ENCODE results near the gene GRIN3A.
"Not testable (repeated sequence)": the region's sequence is repeated elsewhere in the genome, so short reads cannot be mapped to it uniquely, and the experiment has no call there.

GRIN3A gene

DNA sequence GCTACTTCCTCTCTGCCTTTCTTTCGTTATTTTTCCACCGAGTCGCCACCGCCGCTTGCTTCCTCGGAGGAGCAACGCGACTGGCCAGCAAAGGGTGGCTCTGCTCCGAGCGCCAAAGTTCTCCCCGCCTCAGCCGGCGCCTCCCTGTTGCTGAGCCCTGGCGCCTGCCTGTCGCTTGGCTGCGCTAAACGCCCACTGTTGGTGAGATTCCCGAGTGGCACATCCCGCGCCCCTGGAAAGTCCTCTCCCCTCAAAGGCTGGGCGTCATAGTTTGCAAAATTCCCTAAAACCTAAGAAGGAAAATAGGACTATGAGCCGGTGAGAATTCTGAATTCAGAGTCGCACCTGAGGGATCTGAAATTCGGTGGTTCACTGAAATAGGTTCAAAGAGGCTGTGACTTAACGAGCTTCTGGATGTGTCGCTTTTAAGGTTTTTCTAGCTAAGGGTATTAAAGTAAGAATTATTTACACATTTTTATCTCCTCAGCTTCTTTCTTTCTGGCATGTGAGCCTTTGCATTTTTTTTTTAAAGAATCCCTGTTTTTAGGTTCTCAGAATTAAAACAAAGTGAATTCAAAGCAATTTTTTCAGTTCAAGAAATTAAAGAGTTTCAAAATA lies at the start of gene GRIN3A:
Gene GRIN3A, minus strand, starts transcription at position 82 of the 618 bp plus-strand sequence. CDS start 668 bp downstream, outside the sequence.
- no peak for DNase-seq

GRCh38 chr9:101787891-101788290 lies 49.4 kb upstream of the GRIN3A start:
- no peak for DNase-seq

GRCh38 chr9:101778332-101778731 lies 39.9 kb upstream of the GRIN3A start:
- no peak for DNase-seq

GRCh38 chr9:101764472-101764871 lies 26.0 kb upstream of the GRIN3A start:
- DNase-seq: no peak

DNA sequence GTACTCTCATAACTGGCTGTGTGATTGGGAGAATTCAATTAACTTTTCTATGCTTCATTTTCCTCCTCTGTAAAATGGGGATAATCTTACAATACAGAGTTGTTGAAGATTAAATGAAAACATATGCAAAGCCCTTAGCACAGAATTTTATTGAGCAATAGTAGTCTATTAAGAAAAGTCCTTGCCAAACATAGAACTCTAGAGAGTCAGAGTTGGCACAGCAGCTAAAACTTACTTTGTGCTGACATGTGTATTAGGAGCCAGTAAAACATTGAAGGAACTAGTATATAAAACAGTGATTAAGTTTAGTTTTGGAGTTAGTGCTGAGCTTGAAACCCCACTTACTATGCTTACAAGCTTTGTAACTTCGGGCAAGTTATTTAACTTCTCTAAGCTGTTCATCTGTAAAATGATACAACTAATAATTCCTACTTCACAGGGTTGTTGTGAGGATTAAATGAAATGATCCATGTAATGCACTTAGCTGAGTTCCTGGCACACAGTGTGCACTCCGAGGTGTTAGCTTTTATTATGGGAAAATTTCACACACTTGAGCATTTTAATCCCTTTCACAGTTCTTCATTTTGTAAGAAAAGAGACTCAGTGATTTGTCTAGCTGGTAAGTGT lies 20.0 kb upstream of the GRIN3A start:
- DNase-seq: no peak

DNA sequence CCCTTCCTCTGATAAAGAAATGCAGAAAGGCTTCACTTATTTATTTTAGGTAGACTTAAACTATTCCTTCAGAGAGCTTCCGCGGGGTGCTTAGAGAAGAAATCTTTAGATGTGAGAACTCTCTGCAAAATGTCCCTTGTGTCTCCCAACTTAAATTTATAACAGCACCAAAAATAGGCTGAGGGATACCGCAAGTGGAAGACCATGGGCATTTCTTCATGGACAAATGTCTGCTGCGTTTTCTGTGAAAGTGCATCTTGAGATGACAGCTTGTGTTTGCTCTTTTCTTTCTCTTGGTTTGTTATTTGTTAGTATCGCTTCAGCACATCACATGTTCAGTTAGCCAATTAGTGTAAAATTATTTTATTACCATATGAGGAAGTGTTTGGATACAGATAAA lies 15.3 kb upstream of the GRIN3A start:
- DNase-seq: no peak

DNA sequence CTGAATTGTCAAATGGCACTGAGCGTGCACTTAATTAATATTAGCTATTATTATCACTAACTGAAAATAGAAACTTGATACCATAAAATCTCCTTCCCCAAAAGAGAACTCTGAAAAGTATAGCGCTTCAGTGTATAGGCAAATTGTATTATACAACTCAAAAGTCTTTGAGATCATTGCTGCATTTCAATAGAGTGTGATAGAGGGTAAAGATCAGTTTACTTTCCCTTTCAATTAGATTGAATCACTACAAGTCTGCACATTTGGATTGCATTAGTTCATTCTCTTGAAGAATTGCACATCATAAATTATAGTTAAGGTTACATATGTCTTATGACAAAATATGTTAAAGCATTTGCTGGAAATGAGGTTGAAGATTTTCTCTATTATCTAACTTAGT lies 13.4 kb upstream of the GRIN3A start:
- DNase-seq: no peak

- DNase-seq: no peak
Observed at GRCh38 chr9:101739311-101739710, 864 bp upstream of the GRIN3A start.

DNA sequence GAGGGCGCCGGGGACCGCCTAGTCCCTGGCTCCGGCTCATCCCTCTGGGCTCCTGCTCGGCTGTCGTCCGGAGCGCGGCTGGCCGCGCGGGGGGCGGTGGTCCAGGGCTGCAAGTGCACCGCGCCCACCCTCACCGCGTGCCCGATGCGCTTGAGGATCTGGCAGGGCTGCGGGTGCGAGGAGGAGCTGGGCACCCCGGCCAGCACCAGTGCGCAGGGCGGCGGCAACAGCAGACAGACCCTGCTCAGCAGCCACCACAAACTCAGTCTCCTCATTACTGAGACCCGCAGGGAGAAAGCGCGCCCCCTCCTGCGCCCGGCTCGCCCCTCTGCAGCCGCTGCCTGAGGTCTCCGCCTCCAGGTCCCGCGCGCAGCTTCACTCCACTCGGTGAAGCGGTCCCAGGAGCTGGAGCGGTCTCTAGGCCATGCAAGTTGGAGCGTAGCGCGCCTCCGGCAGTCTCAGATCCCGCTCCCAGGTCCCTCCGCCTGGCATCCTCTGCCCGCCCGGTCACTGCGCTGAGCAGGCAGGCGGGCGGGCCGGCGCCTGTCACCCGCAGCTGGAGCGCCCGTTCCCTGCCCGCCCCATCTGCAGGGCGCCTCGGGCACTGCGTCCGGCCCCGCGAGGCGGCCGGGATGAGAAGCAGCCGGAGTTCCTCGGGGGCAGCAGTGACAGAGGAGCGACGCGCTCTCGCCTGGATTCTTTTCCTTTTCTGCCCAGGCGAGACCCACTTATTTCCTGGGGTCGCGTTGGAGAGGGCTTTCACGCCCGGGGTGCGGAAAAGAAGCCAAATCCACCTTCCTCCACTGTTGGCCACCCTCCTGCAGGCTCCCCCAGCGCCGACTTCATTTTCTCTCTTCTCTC lies 512 bp downstream of the GRIN3A start:
- DNase-seq: no peak

DNA sequence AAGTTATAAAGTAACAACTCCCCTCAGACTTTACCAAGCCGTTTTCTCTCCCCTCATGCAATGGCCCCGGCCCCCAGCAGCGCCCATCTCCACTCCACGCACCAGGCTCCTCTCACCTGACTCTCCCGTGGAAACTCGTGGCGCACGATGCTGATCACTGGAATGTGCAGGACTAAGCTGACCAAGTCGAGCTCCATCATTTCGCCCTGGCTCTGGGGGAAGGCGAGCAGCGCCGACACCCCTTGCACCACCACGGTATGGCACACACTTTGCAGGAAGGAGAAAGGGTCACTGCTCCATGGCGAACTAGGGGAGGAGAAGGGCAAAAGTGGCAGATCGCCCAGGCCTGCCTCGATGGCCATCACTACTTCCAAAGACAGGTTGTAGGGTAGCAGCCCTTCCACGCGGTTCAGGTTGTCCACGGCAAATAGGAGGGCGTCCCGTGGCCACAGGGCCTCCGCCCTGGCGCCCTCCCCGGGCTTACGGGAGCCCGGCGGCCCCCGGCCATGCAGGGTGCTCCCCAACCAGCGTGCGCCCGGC lies 1.2 kb downstream of the GRIN3A start:
- DNase-seq: no peak

- no peak for DNase-seq
Observed at GRCh38 chr9:101736717-101737116, 1.7 kb downstream of the GRIN3A start.

DNA sequence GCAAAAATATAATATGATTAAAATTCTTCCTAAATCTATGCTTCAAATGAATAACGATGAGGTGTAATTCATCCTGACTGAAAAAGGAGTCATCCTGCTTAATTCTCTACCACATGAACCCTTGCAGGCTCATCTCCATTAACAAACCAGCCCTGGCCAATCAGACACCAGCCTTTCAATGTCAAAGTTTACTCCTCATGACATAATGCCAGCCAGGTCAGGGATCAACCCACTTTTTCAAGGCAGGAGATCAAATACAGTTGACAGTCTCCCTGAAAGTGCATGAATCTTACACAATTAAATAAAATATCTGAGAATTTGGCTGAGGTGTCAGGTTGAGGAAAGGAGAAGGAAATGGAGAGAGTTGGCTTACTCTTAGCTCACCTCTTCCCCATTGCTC lies 7.0 kb downstream of the GRIN3A start:
- DNase-seq: no peak

DNA sequence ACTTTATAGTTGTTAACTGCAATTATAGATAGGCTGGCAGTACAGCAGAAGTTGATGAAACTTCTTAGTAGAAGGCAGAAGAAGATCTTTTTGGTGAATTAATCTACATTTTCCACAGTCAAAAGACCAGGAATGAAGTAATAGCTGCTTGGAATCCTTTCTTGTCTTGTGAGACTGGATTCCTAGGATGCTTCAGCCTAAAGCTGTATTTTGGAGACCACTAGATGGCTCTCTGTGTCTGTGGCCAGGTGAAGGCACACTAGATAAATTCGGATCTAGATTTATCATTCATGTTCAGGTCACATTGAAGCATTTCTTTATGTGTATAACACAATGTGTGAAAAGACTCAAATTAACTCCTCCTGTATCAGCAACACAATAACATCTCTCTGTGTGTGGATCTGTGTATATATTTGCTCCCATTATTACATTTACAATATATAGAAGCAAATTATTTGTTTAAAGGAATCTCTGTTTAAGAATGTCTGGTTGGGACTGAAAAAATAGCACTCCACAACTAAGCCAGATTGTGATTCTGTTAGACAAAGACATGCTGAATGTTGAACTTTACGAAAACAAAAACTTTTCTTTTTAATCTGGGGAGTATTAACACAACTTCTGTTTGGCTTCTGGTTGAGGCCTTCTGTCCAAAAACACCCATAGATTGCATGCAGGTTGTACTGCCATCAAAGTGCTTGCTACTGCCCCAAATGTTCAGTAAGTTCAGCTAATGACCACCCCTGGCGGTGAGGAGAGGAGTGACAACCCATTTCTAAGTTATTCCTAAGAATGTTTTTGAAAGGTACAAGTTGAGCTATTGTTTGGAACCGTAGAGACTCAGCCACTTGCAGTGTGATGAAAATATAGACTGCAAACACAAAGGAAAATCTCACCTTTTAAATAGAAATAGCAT lies 10.6 kb downstream of the GRIN3A start:
- DNase-seq: no peak

DNA sequence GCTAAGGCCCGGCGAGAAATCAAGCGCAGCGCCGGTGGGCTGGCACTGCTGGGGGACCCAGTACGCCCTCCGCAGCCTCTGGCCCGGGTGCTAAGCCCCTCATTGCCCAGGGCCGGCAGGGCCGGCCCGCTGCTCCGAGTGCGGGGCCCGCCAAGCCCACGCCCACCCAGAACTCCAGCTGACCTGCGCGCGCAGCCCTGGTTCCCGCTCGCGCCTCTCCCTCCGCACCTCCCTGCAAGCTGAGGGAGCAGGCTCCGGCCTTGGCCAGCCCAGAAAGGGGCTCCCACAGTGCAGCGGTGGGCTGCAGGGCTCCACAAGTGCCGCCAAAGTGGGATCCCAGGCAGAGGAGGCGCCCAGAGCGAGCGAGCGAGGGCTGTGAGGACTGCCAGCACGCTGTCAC lies 14.2 kb downstream of the GRIN3A start:
- not testable (repeated sequence) for DNase-seq

DNA sequence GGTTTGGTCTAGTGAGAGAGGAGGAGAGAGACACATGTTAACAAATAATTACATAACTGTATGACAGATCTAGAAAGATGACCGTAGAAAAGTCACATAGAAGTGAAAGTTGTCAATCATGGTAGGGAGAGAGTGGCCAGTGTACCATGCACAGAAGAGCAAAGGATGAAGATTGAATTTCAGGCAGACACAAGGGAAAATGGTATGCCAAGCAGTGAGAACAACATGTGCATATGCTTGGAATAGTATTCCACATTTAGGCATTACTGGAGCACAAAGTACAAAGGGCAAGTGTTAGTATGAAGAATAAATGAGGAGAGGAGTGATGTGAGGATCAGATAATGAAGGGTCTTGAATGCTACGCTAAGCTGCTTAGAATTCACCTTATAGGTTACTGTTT lies 20.3 kb downstream of the GRIN3A start:
- no peak for DNase-seq

- no peak for DNase-seq
Observed at GRCh38 chr9:101716629-101717028, 21.8 kb downstream of the GRIN3A start.

GRCh38 chr9:101711330-101711941 lies 27.0 kb downstream of the GRIN3A start:
- peak in 1 of 2 donors; percentile 16 for DNase-seq

GRCh38 chr9:101708855-101709254 lies 29.6 kb downstream of the GRIN3A start:
- DNase-seq: no peak

- DNase-seq: no peak
Observed at GRCh38 chr9:101707721-101708120, 30.7 kb downstream of the GRIN3A start.

DNA sequence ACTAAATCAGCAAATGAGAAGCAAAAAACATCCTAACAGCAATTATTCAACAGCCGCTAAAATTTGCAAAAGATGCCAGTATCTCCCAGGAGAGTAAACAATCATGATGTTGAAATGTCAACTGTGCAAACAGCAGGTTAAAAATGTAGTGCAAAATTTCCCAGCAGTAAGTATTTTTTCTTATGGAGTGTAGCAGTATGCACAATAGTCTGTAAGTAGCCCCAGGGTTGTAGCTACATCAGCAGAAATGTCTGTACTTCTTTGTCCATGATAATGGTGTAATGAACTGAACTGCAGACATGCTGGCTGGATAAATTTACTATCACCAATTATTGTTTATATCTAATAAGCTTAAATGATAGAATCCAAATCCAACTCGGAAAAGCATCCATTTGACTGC lies 31.4 kb downstream of the GRIN3A start:
- no peak for DNase-seq

DNA sequence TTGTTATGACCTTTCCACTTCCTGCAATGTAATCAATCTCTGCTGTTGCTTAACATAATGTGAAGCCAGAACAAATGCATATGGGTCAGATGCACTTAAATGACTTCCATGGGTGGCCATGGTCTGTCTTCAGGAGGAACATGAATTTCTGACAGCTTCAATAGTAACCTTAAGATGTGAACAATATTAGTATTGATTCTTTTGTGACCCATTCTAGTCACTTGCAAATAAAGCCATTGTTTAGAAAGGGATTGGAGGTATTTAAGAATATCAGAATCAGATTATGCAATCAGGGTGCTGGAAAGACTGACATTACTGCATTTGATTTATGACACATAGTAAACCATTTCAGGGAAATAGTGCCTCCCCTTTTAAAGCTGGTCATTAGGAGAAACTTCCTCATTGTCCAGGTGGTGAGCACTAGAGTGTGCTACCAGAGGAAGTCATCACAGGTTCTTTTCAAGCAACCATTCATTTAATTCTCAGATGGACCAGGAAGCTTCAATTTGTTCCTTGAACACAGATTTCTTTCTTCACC lies 32.1 kb downstream of the GRIN3A start:
- no peak for DNase-seq

DNA sequence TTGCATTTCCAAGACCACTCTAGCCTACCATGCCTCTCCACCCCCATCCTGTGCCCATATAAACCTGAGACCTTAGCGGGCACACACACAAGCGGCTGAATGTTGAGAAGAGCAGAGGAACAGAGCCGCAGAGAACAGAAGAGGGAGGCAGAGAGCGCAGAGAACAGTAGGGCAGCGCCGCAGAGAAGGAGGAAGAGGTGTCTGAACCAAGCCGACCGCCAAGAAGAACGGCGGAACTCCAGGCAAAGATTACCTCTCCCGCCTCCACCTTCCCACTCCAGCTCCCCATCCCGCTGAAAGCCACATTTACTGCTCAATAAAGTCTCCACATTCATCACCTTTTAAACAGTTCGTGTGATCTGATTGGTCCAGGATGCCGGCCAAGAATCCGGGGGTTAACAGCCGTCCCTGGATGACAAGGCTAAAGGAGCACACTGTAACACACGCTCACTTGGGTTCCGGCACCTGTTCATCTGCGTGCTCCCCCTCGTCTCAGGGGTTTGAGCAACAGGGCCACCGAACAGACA lies 33.2 kb downstream of the GRIN3A start:
- peak in 1 of 2 donors; percentile 9 for DNase-seq
